NCI-H1092 treated with DMSO at 0.1 percent for 48 hours (cell line): Measurements from ENCODE around the gene CTSA.
"Not testable (repeated sequence)": the region's sequence is repeated elsewhere in the genome, so short reads cannot be mapped to it uniquely, and the experiment has no call there.

Experiments
- DNase-seq: peaks from one replicate; lab custom pipeline; 2025; lab: John Stamatoyannopoulos, UW

Gene CTSA

DNA sequence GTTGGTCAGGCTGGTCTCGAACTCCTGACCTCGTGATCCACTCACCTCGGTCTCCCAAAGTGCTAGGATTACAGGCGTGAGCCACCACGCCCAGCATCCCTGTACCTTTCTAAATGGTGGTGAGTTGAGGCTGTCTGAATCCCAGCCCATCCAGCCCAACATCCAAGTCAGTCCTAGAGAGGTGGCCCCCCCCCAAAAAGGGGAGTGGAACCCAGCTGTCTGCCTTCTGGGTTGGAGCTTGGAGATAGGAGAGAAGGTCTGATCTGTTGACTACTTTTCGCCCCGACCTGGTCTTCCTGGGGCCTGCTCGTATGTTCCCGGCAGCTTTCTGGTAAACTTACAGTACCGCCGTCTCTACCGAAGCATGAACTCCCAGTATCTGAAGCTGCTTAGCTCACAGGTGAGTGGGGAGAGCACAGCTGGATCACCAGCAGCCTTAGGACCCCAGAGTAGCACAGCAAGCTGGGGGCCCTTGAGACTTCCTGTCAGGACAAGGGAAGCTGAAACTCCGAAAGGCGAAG, 5.6 kb downstream of the CTSA start:
- DNase-seq: no peak

DNA sequence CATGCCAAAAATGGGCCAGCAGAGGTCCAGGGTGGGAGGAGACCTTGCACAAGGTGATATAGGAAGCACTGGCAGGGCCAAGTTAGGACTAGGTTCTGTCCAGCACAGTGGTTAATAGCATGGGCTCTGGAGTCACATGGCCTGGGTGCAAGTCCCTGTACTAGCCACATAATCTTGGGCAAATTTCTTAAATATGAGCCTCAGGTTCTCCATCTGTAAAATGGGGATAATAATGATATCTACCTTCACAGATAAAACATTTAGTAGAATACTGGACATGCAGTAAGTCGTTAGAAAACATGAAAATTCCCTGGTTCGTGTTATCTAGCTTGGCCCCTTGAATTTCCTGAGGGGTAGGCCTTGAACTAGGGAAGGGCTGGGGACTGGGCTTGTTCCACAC, 6.2 kb downstream of the CTSA start:
- DNase-seq: no peak

DNA sequence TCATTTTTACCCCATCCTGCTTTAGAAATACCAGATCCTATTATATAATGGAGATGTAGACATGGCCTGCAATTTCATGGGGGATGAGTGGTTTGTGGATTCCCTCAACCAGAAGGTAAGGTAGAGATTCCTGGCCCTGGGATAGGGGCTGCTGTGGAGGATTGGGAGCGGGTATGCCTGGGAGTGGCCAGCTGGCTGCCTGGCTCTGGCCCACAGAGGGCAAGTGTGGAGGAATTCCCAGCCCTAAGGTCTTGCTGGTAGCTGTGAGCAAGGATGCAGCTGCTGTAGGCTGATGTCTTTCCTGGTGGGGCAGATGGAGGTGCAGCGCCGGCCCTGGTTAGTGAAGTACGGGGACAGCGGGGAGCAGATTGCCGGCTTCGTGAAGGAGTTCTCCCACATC, 6.6 kb downstream of the CTSA start:
- DNase-seq: no peak

DNA sequence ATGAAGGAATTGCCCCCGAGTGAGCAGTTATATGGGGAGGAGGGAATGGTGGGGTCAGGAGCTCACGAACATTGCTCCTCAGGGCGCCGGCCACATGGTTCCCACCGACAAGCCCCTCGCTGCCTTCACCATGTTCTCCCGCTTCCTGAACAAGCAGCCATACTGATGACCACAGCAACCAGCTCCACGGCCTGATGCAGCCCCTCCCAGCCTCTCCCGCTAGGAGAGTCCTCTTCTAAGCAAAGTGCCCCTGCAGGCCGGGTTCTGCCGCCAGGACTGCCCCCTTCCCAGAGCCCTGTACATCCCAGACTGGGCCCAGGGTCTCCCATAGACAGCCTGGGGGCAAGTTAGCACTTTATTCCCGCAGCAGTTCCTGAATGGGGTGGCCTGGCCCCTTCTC, 7.2 kb downstream of the CTSA start:
- DNase-seq: no peak

DNA sequence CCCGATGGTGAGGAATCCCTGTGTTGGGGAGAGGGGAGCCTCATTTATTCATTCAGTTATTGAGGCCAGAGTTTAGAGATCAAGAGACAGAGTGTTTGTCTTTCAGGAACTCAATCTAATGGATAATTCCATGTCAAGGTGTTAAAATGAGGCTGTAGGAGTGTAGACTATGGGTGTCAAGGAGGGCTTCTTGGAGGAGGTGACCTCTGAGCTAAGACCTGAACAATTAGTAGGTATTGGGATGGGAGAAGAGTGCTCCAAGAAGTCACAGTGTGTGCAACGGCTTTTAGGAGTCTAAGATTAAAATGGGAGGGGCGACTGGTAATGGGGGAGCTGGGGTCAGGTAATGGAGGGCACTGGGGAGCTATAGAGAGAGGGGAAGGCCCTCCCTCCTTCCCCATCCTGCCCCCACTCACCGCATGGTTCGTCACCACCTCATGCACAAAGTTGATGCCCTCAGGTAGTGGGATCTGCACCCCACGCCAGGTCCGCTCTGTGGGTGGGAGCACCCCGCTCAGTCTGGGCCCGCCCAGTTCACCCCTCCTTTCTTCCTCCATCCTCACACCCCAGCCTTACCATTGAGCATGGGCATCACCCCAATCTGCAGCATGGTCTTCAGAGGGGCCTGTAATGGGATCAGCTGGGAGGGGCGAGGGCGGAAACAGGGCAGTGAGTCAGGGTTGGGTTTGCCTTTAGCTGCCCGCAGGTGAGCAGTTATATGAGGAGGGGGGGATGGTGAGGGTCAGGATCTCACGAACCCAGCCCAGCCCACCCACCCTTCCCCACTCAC, 8.1 kb downstream of the CTSA start:
- no peak for DNase-seq

DNA sequence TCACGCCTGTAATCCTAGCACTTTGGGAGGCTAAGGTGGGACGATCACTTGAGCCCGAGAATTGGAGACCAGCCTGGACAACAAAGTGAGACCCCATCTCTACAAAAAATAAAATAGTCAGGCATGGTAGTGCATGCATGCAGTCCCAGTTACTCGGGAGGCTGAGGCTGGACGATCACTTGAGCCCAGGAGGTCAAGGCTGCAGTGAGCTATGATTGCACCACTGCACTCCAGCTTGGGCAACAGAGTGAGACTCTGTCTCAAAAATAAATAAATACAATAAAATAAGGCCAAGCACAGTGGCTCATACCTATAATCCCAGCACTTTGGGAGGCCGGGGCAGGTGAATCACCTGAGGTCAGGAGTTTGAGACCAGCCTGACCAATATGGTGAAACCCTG, 10.2 kb downstream of the CTSA start:
- not testable (repeated sequence) for DNase-seq

DNA sequence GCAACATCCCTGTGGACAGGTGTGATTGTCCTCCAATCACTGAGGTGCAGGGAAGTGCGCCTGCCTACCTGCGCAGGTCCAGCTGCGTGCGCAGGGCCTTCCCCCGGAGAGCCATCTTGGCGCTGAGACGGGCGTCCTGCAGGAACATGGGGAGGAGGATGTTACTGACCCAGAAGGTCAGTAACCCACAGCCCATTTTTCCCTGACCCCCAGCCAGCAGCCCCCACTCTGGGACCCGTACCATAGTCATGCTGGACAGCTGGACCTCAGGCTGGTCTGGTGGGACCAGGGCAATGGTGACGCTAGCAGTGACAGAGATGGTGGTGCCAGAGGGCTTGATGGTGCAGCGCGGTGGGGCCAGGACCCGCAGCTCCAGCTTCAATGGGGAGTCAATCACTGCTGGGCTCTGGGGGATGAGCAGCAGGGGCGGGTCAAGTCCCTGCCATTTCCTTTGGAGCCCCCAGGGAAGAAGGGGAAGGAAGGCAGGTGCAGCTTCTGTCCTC, 11.1 kb downstream of the CTSA start:
- no peak for DNase-seq

DNA sequence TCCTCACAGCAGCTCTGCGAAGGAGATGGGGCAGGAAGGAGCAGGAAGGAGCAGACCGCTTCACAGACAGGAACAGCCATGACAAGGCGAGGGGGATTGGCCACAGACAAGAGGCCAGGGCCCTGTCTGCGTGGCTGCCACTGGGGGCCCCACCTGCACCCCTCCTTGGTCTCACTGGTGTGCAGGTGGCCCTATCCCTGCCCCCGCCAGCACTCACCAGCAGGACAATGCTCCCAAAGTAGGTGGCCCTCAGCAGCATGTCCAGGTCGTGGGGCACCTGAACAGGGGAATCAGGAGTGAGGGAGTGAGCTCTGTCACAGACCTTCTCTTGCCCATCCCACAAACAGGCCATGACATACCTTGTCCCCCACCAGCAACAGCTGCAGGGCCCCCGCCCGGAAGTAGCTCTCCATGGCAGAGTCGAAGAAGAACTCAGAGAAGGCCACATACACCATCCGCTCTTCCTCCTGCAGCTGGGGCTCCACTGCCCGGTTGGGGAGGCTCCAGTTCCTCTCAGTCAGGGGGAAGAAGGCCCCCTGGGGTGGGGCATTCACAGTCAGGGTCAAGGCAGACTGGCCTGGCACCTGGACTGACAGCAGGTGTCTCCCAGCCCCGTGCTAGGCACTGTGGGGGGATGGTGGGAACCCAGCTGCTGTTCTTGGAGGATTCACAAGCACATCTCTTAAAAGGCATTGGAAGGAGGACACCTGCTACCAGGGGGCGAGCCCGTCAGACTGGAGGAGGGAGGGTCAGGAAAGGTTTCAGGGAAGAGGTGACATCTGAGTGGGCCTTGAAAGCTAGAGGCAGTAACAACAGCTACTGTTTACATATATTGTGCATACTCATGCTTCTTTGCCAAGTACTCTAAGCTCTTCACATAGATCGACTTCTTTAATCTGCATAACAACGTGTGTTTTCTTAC, 13.7 kb downstream of the CTSA start:
- DNase-seq: no peak

DNA sequence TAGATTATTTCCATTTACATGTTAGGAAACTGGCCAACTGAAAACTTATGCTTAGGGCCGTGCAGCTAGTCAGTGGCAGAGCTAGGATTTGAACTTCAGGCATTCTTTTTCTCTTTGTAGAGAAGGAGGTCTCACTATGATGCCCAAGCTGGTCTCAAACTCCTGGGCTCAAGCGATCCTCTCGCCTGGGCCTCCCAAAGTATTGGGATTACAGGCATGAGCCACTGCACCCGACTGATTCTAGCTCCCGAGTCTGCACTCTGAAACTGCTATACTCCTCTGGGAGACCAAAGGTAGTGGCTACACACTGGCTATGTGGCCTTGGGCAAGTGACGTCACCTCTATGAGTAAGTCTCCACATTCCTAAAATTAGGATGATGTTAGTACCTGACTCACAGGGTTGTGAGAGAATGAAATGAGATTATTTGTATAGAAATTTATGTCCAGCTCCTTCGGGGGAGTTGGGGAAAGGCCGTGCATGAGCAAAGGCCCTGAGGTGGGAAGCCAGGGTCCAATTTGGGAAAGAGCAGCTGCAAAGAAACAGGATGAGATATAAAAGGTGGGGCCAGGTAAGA, 14.5 kb downstream of the CTSA start:
- no peak for DNase-seq

DNA sequence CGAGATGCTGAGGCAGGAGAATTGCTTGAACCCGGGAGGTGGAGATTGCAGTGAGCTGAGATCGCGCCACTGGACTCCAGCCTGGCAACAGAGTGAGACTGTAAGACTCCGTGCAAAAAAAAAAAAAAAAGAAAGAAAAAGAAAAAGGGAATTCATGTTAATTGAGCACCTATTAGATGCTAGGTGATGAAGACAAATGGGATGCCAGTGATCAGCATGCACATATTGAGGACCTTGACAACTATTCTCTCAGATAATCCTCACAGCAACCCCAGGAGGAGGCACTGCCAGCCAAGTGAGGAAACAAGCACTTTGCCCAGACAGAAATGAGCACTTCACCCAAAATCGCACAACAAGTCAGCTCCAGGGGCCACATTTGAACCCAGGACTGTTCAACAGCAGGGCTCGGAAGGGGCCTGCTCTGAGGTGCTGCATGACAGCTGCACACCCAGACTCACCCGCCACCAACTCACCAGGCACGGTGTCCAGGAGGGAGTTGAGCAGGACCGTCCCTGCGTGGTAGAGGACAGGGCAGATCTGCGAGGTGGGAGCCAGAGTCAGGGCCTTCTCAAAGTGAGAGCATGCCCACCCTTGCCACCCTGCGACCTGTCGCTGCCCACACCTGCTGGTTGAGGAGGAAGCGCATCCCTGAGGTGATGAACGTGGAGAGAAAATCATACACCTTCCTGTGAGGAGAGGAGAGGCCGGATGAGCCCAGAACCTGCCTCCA, 16.2 kb downstream of the CTSA start:
- DNase-seq: no peak

DNA sequence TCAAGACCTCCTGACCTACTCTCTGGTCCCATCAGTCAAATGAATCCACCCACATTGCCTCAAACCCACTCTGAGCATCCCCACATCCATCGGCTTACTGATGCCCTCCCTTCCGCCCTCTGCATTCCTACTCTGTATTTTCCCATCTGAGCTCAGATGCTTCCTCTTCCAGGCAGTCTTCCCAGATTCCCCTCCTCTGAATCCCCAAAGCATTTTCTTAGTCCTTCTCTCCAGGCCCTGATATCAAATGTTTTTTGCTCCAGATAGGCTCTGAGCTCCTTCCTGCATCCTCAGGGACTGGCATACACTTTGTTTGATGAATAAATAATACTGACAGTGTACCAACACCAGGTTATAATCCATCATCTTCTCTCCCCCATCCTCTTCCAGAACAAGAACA, 16.9 kb downstream of the CTSA start:
- no peak for DNase-seq

DNA sequence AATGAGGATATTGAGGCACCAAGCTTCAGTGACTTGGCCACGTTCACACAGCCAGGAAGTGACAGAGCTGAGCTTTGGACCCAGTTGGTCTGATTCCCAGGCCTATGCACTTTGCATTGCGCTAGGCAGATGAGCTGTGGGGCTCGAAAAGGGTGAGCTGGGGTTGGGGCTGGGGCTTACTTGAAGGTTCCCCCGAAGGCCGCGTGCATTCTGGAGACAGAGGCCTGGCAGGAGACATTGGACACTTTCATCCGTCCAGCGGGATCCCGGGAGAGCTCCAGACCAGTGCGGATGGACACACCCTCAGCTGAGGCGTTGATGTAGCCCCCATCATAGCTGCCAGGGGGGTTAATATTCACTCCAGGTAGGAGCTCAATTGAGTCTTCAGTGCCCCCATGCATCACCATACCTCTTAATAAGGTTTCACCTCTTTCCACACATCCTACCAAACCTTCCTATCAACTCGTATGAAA, 18.2 kb downstream of the CTSA start:
- no peak for DNase-seq

DNA sequence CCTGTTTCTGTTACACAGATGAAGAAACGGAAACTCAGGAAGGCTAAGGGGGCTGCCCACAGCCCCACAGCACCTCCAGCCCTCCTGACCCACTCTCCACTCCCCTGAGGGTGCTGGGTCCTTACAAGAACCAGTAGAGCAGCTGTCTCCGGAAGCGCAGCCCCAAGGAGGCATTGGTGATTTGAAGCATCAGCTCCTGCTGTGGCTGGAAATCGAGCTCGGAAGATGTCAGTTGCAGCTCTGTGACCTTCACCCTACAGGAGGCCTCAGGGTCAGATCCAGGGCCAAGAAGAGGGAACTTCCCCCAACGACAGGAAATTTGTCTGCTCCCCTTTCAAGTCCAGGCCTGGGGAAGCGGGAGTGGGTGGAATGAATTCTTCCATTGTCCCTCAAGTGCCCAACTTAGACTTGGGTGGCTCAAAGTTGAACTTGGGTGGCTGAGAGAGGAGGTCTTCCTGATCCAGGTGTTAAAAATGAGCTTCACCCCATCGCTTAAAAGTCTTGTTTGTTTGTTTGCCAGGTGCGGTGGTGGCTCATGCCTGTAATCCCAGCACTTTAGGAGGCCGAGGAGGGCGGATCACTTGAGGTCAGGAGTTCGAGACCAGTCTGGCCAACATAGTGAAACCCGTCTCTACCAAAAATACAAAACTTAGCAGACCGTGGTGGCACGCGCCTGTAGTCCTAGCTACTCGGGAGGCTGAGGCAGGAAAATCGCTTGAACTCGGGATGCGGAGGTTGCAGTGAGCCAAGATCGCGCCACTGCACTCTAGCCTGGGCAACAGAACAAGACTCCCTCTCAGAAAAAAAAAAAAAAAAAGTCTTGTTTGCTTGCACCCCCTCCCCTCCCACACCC, 18.9 kb downstream of the CTSA start:
- DNase-seq: no peak

DNA sequence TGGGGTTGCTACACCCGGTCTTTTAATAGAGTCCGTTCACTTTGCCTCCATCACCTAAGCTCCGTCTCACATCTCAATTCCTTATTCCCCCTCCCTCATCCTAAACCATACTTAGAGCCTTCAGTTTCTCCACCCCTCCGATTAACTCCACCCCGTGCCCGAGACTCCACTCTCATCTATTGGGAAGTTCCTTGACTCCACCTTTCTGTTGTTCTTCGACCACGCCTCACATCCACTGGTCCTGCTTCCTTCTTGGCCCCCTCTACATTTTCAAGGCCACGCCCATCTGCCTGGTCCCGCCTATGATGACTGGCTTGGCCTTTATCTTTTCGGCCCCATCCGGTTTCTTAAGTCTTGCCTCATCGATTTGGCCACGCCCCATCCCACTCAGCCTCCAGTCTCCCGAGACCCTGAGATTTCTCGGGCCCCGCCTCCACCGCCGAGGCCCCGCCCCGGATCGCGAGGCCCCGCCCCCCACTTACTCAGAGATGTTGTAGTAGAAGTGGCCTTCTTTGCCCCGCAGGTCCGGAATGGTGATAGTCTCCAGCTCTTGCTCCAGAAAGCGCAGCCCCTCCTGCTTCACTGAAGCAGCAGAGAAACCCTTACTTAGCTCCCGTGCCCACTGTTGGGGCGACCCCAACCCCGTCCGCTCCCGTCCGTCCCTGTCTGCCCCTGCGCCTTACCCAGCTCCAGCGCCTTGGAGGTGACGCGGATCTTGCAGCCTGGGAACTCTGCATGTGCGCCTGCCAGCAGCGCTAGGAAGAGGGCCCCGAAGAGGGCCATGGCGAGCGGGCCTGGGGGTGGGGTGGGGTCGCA, 19.7 kb downstream of the CTSA start:
- DNase-seq: no peak

DNA sequence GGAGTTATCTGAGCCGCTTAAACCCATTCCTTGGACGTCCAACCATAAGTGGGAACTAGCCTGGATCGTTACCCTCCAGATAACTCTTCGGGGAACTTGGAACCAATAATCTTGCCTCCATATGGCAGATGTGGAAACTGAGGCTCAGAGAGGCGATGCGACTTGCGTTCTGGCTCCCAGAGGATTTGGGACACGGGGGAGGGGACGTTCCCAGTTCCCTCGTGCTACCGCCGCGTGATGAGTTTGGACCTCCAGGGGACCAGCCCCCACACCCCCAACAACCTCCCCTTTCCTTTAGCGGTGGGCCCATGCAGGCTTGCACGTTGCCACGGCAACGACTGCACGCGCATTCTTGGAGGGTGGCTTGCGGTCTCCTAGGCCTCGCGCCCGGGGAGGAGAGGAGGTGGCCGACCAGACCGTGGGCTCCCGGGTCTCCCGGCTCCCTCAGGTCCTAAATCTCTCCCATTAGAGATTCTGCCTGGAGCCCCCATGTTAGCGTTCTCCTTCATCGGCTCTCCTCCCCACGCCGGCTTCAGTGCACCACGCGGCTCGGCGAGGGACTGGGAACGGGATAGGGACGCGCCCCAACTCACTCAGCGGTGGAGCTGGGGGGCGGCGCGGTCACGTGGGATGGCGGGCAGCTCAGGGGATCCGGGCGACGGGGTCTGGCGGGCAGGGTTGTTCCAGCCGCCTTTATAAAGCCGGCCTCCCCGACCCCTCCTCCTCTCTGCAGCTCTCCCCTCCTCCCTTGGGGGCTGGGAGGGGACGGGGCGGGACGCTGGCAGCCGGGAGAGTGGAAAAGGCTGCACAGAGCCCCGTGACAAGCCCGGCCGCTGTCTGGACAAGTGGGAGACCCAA, 20.6 kb downstream of the CTSA start, which contains the start of gene PLTP:
Gene PLTP (minus strand): TSS at position 670 of the 858 bp plus-strand sequence. CDS start 703 bp downstream, outside the sequence.
- DNase-seq: no peak

DNA sequence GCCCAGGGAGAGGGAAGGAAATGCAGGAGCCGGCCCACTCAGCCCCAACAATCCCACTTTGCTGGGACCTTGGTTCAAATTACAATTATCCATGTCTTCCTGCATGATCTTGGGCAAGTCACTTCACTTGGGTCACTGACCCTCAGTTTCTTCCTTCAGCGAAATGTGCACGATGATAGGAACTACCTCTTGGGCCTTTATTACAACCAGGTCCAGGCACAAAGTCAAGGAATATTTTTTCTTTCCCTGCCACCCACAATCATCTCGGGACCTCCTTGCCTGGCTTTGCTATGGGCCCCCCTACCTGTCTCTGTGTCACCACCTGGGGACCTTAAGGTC, 21.2 kb downstream of the CTSA start:
- no peak for DNase-seq

DNA sequence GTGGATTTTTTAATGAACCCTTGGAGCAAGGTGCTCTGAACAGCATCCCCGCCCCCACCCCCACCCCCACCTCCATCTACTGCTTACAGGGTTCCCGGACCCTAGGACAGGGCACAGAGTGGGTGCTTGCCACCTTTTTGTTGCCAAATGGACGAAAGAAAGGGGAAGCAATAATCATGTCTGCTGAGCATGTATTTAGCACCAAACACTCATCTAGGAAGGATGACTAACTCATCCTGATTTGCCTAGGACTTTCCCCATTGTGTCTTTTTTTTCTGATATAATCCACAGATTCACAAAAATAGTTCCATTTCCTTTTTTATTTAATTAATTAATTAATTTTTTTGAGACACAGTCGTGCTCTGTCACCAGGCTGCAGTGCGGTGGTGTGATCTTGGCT, 22.0 kb downstream of the CTSA start:
- no peak for DNase-seq

DNA sequence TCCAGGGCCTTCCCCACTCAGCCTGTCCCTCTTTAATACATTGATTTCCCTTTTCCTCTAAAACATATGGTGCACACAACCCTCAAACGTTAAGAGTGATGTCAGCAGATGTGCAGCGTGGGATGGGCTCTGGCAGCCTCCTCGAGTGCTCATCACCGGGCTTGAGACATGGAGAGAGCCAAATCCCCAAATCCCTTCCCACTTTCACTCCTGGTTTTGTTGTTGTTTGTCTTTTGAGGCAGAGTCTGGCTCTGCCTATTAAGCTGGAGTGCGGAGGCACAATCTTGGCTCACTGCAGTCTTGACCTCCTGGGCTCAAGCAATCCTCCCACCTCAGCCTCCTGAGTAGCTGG, 26.6 kb downstream of the CTSA start:
- no peak for DNase-seq

DNA sequence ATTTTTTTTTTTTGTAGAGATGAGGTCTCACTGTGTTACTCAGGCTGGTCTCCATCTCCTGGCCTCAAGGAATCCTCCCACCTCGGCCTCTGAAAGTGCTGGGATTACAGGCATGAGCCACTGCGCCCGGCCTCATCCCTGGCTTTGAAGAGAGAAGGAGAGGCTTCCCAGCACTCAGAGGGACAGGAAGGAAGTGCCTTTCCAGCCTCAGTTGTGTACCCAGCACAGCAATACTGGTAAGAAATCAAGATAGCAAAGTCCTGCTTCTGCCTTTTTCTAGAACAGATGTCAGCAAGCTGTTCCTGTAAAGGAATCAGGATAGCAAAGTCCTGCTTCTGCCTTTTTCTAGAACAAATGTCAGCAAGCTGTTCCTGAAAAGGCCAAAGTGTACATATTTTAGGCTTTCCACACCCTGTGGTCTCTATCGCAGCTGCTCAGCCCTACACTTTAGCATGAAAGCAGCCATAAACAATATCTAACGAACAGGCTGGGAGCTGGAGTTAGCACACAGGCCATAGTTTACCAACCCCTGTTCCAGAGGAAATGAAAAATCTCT, 27.1 kb downstream of the CTSA start:
- no peak for DNase-seq
